H1 (cell line): ENCODE data around the gene ZNF608. TPM values are rescaled to one million over a fixed set of nuclear protein-coding genes. Genes with fewer than 3 reads are reported as not detected.

Source experiments
- CTCF ChIA-PET: fragments of 300-600 bp; sonication (Branson Sonifier 250); formaldehyde crosslinking; loops from one replicate; lab custom pipeline; 2021; ENCODE audit not compliant: partially characterized antibody; lab: Charles Lee
- POLR2A ChIA-PET: fragments of 300-600 bp; sonication (Branson Sonifier 250); formaldehyde crosslinking; loops from one replicate; lab custom pipeline; 2021; ENCODE audit warnings: inconsistent platforms; ENCODE audit not compliant: partially characterized antibody; lab: Charles Lee
- DNase-seq, 2 experiments: peaks; one replicate each; pipeline versions ENCODE4 v3.0.0 to v3.0.0-alpha.2; 2010 to 2022; ENCODE audit warnings: low spot score in 2 of 2, low read depth in 1 of 2, mixed read lengths in 1 of 2
- FAIRE-seq: peaks from 2 replicates; lab custom pipeline; 2011; peaks lifted over from hg19 to GRCh38; lab: Jason Lieb, UNC
- H2AFZ ChIP-seq: 2 replicates; pipeline ENCODE4 v1.8.1; 2012; ENCODE audit warnings: low read length, inconsistent platforms
- H2AK5ac ChIP-seq: 2 replicates; pipeline ENCODE4 v1.6.1; 2013; ENCODE audit warnings: low read depth, low read length
- H2BK120ac ChIP-seq: replicated peaks from 2 replicates; pipeline ENCODE3; 2013; ENCODE audit warnings: low read depth, low read length, inconsistent platforms
- H2BK12ac ChIP-seq: 2 replicates; pipeline ENCODE4 v1.6.1; 2013; ENCODE audit warnings: low read depth, low read length
- H2BK15ac ChIP-seq: 2 replicates; pipeline ENCODE4 v1.6.1; 2013; ENCODE audit warnings: low read length
- H2BK20ac ChIP-seq: 2 replicates; pipeline ENCODE4 v1.6.1; 2013; ENCODE audit warnings: low read length
- H2BK5ac ChIP-seq: 2 replicates; pipeline ENCODE4 v1.6.1; 2013; ENCODE audit warnings: low read depth, low read length
- H3K14ac ChIP-seq: 2 replicates; pipeline ENCODE4 v1.6.1; 2013; ENCODE audit warnings: inconsistent platforms; ENCODE audit not compliant: insufficient read length
- H3K18ac ChIP-seq: 2 replicates; pipeline ENCODE4 v1.6.1; 2013; ENCODE audit warnings: low read length; ENCODE audit errors: extremely low read depth
- H3K23ac ChIP-seq: 2 replicates; pipeline ENCODE4 v1.6.1; 2013; ENCODE audit warnings: inconsistent platforms; ENCODE audit not compliant: insufficient read length
- H3K23me2 ChIP-seq: 2 replicates; pipeline ENCODE4 v1.6.1; 2013; ENCODE audit warnings: low read depth, low read length
- H3K27ac ChIP-seq: 2 replicates; pipeline ENCODE4 v1.6.1; 2011; ENCODE audit warnings: low read depth, low read length, inconsistent platforms
- H3K27me3 ChIP-seq, 4 experiments: replicated peaks in 1 of 4; 1 replicate in 1 of 4; 2 replicates in 3 of 4; pipeline versions ENCODE4 v1.6.1 to v1.8.1; 2011 to 2013; ENCODE audit warnings: low read length in 3 of 4, mild to moderate bottlenecking in 3 of 4, inconsistent platforms in 2 of 4, mixed read lengths in 2 of 4, moderate library complexity in 1 of 4; ENCODE audit not compliant: control insufficient read depth in 3 of 4, insufficient read depth in 3 of 4; ENCODE audit errors: extremely low read depth in 1 of 4
- H3K36me3 ChIP-seq, 4 experiments: 2 replicates each; pipeline versions ENCODE4 v1.6.1 to v1.8.1; 2011 to 2013; ENCODE audit warnings: mild to moderate bottlenecking in 4 of 4, low read length in 3 of 4, moderate library complexity in 2 of 4, control low read depth in 1 of 4, inconsistent platforms in 1 of 4; ENCODE audit not compliant: insufficient read depth in 4 of 4, control insufficient read depth in 2 of 4
- H3K4ac ChIP-seq: replicated peaks from 2 replicates; pipeline ENCODE3; 2013; ENCODE audit warnings: low read length, low read depth, mixed read lengths, inconsistent platforms; ENCODE audit not compliant: insufficient read length
- H3K4me1 ChIP-seq, 4 experiments: replicated peaks in 1 of 4; 1 replicate in 1 of 4; 2 replicates in 3 of 4; pipeline versions ENCODE4 v1.6.1 to v1.8.1; 2011 to 2013; ENCODE audit warnings: low read length in 3 of 4, inconsistent platforms in 2 of 4, mixed read lengths in 1 of 4; ENCODE audit not compliant: insufficient read depth in 4 of 4, control insufficient read depth in 3 of 4
- H3K4me2 ChIP-seq, 2 experiments: 2 replicates each; pipeline versions ENCODE4 v1.6.1 to v1.8.1; 2011 to 2013; ENCODE audit warnings: low read depth in 2 of 2, low read length in 2 of 2, control low read depth in 1 of 2, inconsistent platforms in 1 of 2, mild to moderate bottlenecking in 1 of 2; ENCODE audit not compliant: insufficient read depth in 1 of 2
- H3K4me3 ChIP-seq, 4 experiments: fragments of 200-600, 300-600 bp in 1 of 4; sonication (generic), shearing (Covaris generic), sonication (Bioruptor Twin) in 1 of 4; 2 replicates each; pipeline versions ENCODE4 v1.5.1 to v1.8.1; 2011 to 2016; ENCODE audit warnings: low read length in 4 of 4, low read depth in 3 of 4, control low read depth in 2 of 4, inconsistent platforms in 2 of 4, mild to moderate bottlenecking in 2 of 4, mixed read lengths in 1 of 4, moderate library complexity in 1 of 4; ENCODE audit not compliant: insufficient read depth in 2 of 4; ENCODE audit errors: extremely low read depth in 1 of 4
- H3K56ac ChIP-seq: replicated peaks from 2 replicates; pipeline ENCODE3; 2013; ENCODE audit warnings: low read depth, mild to moderate bottlenecking, mixed read lengths, low read length, inconsistent platforms; ENCODE audit not compliant: insufficient read length
- H3K79me1 ChIP-seq: 2 replicates; pipeline ENCODE4 v1.6.1; 2013; ENCODE audit warnings: low read depth, low read length, control low read depth
- H3K79me2 ChIP-seq, 2 experiments: 2 replicates each; pipeline versions ENCODE4 v1.6.1 to v1.8.1; 2012 to 2013; ENCODE audit warnings: low read length in 2 of 2, mild to moderate bottlenecking in 2 of 2, inconsistent platforms in 1 of 2; ENCODE audit not compliant: insufficient read depth in 2 of 2, control insufficient read depth in 1 of 2
- H3K9ac ChIP-seq, 4 experiments: replicated peaks in 1 of 4; 1 replicate in 1 of 4; 2 replicates in 3 of 4; pipeline versions ENCODE4 v1.6.1 to v1.8.1; 2011 to 2013; ENCODE audit warnings: low read depth in 3 of 4, low read length in 3 of 4, control low read depth in 2 of 4, mild to moderate bottlenecking in 2 of 4, moderate library complexity in 2 of 4, inconsistent platforms in 1 of 4; ENCODE audit errors: extremely low read depth in 1 of 4
- H3K9me3 ChIP-seq, 2 experiments: 2 replicates each; pipeline versions ENCODE4 v1.6.1 to v1.8.1; 2012 to 2013; ENCODE audit warnings: mild to moderate bottlenecking in 2 of 2, moderate library complexity in 2 of 2, control low read depth in 1 of 2, inconsistent platforms in 1 of 2, low read depth in 1 of 2, low read length in 1 of 2, mixed read lengths in 1 of 2; ENCODE audit not compliant: insufficient read depth in 2 of 2
- H4K20me1 ChIP-seq, 2 experiments: replicated peaks in 1 of 2; 2 replicates each; pipeline versions ENCODE3 to v1.8.1; 2011 to 2013; ENCODE audit warnings: inconsistent platforms in 2 of 2, low read length in 2 of 2, mild to moderate bottlenecking in 1 of 2; ENCODE audit not compliant: insufficient read depth in 2 of 2, control insufficient read depth in 1 of 2
- H4K5ac ChIP-seq: 2 replicates; pipeline ENCODE4 v1.6.1; 2013; ENCODE audit warnings: low read length, low read depth, mixed read lengths, inconsistent platforms; ENCODE audit not compliant: insufficient read length
- H4K8ac ChIP-seq: 2 replicates; pipeline ENCODE4 v1.8.0; 2013; ENCODE audit warnings: mild to moderate bottlenecking, moderate library complexity, low read length, inconsistent platforms; ENCODE audit not compliant: insufficient read depth; ENCODE audit errors: extremely low read depth
- H4K91ac ChIP-seq: replicated peaks from 2 replicates; pipeline ENCODE3; 2013; ENCODE audit warnings: low read length, mixed read lengths, inconsistent platforms; ENCODE audit not compliant: insufficient read length
- MAX ChIP-seq: IDR thresholded peaks from 2 replicates; pipeline ENCODE4 v1.6.1; 2012; ENCODE audit warnings: inconsistent platforms
- SIN3A ChIP-seq, 2 experiments: IDR thresholded peaks in 1 of 2; conservative IDR thresholded peaks in 1 of 2; 2 replicates each; pipeline ENCODE4 v1.6.1; 2011 to 2012; ENCODE audit warnings: low read length in 2 of 2, improper control_type of control experiment in 1 of 2, low read depth in 1 of 2, mild to moderate bottlenecking in 1 of 2
- SIX5 ChIP-seq: IDR thresholded peaks from 2 replicates; pipeline ENCODE4 v1.6.1; 2011; ENCODE audit warnings: mild to moderate bottlenecking, low read depth, low read length
- SRF ChIP-seq: IDR thresholded peaks from 2 replicates; pipeline ENCODE4 v1.6.1; 2011; ENCODE audit warnings: mild to moderate bottlenecking, low read depth, low read length, moderate library complexity
- WGBS, 2 experiments: shearing (Covaris generic) in 1 of 2; methylation state at CpG; one replicate each; pipeline versions ENCODE4 v1.1.6 to v1.1.7; 2013 to 2015; ENCODE audit warnings: low lambda C conversion rate in 2 of 2, mixed read lengths in 2 of 2, inconsistent platforms in 1 of 2, low coverage in 1 of 2, missing lambda C conversion rate in 1 of 2; ENCODE audit not compliant: insufficient replicate concordance in 2 of 2, insufficient coverage in 1 of 2, insufficient read length in 1 of 2; ENCODE audit errors: extremely low coverage in 1 of 2, missing lambda C conversion rate in 1 of 2; 5-methylcytosine and 5-hydroxymethylcytosine counted together
- polyA plus RNA-seq, 7 experiments: library from polyadenylated mRNA; depleted of rRNA in 3 of 7; stranded (reverse) in 5 of 7; unstranded in 2 of 7; fragments of >200 nt in 5 of 7; fragments of 200-250 nt in 2 of 7; gene quantifications; 1 replicate in 5 of 7; 2 replicates in 1 of 7; 4 replicates in 1 of 7; pipeline versions ENCODE4 v1.2.1 to v1.2.3, GENCODE V29; 2011 to 2013; ENCODE audit warnings: missing spikeins in 2 of 7, mixed read lengths in 2 of 7
- total RNA-seq: library from RNA; stranded (reverse); fragmentation: NEBNext Ultra II Directional; extraction: Animal tissue kit (Norgen Biotek cat#: 25700); gene quantifications from 2 replicates; pipeline ENCODE4 v1.2.1, GENCODE V29; 2021

ZNF608 gene
- total and polyA plus RNA-seq, 2 of the 8 experiments (the other 6 are each of a cell fraction or from before 2014, with no cell fraction given): 17.2 to 40.8 TPM

GRCh38 chr5:124706729-124707361 is 39.6 kb downstream of the ZNF608 start:
- Histone ChIP-seq H3K27ac (no peak overlapping the region), H3K36me3 (no peaks in the 10 kb centered on the region), H2AFZ (no peak overlapping the region), H3K9me3 (no peaks in the 10 kb centered on the region), H2AK5ac (no peak overlapping the region; the same call in 1 of the 2 replicates), H4K91ac (no peak overlapping the region), H4K8ac (no peak overlapping the region), H3K4ac (no peak overlapping the region), H3K23me2 (no peaks in the 10 kb centered on the region), H4K20me1 (peaks cover 13 to 17% of the 10 kb centered on the region in 2 experiments), H3K18ac (peak overlapping the region; percentile 55; the same call in 1 of the 2 replicates), H2BK12ac (peak overlapping the region; percentile 35), H3K56ac (no peak overlapping the region), H2BK15ac (no peak overlapping the region), H3K23ac (no peak overlapping the region), H3K79me1 (peaks cover 15% of the 10 kb centered on the region; the same call in 1 of the 2 replicates)
- ChIA-PET POLR2A (interaction anchor here (1.1 kb wide), 2 partner anchors 13 to 22 kb away, joined by 4 read pairs; no protein-coding TSS in a partner anchor), CTCF (interaction anchor here (1.1 to 2.5 kb wide), 3 partner anchors 12 to 18 kb away, joined by 3 to 8 read pairs (median 4); no protein-coding TSS in a partner anchor)
- WGBS, 2 experiments: 42% methylated on average over 13 of the region's 13 CpGs; no CpG with 5 or more reads in 1 of the 2 experiments
- DNase-seq: no peak
- TF ChIP-seq SIX5: no peak
- peak; percentile 53 to 77; a peak in 2 of 4 replicates for TF ChIP-seq SIN3A (conservative IDR thresholded peaks at IDR 0.05 in 1 of 2, IDR thresholded peaks at IDR 0.05 in 1 of 2; ENCODE audit: low read depth in 1 of 2, low read length in 2 of 2)
- TF ChIP-seq MAX: 0 out of 2 replicates have a peak, but pooled peaks have one; percentile 10
- TF ChIP-seq SRF: no peak
- TF ChIP-seq, all 59 proteins: peak for 2
- Histone ChIP-seq H3K4me3 (peak overlapping the region in 2 of 4 experiments; percentile 0 to 15; a peak in 1 of 8 replicates), H3K4me1 (peaks cover 7 to 38% (median 24%) of the 10 kb centered on the region in 4 experiments; a peak in 6 of 7 replicates), H2BK120ac (no peak overlapping the region), H3K27me3 (no peaks in the 10 kb centered on the region), H2BK20ac (peak overlapping the region; percentile 73; the same call in 1 of the 2 replicates), H3K79me2 (peaks cover 13 to 98% of the 10 kb centered on the region in 2 experiments), H3K14ac (no peak overlapping the region), H4K5ac (no peak overlapping the region), H2BK5ac (peak overlapping the region; percentile 18; the same call in 1 of the 2 replicates), H3K9ac (peak overlapping the region in 1 of 4 experiments; percentile 10; a peak in 2 of 7 replicates), H3K4me2 (peak overlapping the region; percentile 47 to 49; a peak in 3 of 4 replicates)
- FAIRE-seq: no peak
